ENCODE results near the gene CAPZA2.

DNA sequence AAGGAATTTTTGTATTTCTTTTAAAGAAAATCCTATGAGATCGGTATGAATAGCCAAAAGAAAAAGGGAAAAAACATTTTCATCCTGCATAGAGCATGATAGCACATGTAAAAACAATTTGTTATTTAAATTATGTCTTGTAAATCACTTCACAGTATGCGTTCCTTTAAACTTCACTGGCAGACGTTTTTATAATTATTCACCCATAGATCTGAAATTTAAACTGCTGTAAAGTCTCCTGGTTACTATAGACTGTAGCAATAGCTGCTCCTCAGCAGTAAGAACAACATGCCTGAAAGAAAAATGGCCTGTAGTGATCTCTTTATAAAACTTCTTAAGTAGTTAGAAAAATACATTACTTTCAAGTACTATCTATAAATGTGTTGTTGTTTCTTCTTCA is 26.5 kb downstream of the CAPZA2 start:
- TF ChIP-seq, protein P1, sequence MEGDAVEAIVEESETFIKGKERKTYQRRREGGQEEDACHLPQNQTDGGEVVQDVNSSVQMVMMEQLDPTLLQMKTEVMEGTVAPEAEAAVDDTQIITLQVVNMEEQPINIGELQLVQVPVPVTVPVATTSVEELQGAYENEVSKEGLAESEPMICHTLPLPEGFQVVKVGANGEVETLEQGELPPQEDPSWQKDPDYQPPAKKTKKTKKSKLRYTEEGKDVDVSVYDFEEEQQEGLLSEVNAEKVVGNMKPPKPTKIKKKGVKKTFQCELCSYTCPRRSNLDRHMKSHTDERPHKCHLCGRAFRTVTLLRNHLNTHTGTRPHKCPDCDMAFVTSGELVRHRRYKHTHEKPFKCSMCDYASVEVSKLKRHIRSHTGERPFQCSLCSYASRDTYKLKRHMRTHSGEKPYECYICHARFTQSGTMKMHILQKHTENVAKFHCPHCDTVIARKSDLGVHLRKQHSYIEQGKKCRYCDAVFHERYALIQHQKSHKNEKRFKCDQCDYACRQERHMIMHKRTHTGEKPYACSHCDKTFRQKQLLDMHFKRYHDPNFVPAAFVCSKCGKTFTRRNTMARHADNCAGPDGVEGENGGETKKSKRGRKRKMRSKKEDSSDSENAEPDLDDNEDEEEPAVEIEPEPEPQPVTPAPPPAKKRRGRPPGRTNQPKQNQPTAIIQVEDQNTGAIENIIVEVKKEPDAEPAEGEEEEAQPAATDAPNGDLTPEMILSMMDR (IDR thresholded peaks at IDR 0.05): no peak
- TF ChIP-seq POLR2A (IDR thresholded peaks at IDR 0.05): no peak
